Measurements from ENCODE around the gene NR1D1.

Gene NR1D1

GRCh38 chr17:40091691-40092397, 8.5 kb downstream of the NR1D1 start:
- no peak for TF ChIP-seq CTCF (IDR thresholded peaks at IDR 0.05)

- TF ChIP-seq CTCF (IDR thresholded peaks at IDR 0.05): no peak
Observed at GRCh38 chr17:40090237-40091119, 9.9 kb downstream of the NR1D1 start.

GRCh38 chr17:40089077-40089895, 11.1 kb downstream of the NR1D1 start:
- TF ChIP-seq CTCF (IDR thresholded peaks at IDR 0.05): no peak

- no peak for TF ChIP-seq CTCF (IDR thresholded peaks at IDR 0.05)
Observed at GRCh38 chr17:40087903-40088718, 12.3 kb downstream of the NR1D1 start.

- TF ChIP-seq CTCF (IDR thresholded peaks at IDR 0.05): no peak
Observed at GRCh38 chr17:40087049-40087794, 13.2 kb downstream of the NR1D1 start.

GRCh38 chr17:40086150-40087044, 14.0 kb downstream of the NR1D1 start:
- TF ChIP-seq CTCF (IDR thresholded peaks at IDR 0.05): peak; percentile 83
